ENCODE measurements around the gene CLCNKB. TPM values are rescaled to one million over a fixed set of nuclear protein-coding genes. Genes with fewer than 3 reads are reported as not detected.

Gene CLCNKB
- total and polyA plus RNA-seq, 2 of the 13 experiments (the other 11 are each of a cell fraction or from before 2014, with no cell fraction given): 0.04 TPM; not detected in 1

DNA sequence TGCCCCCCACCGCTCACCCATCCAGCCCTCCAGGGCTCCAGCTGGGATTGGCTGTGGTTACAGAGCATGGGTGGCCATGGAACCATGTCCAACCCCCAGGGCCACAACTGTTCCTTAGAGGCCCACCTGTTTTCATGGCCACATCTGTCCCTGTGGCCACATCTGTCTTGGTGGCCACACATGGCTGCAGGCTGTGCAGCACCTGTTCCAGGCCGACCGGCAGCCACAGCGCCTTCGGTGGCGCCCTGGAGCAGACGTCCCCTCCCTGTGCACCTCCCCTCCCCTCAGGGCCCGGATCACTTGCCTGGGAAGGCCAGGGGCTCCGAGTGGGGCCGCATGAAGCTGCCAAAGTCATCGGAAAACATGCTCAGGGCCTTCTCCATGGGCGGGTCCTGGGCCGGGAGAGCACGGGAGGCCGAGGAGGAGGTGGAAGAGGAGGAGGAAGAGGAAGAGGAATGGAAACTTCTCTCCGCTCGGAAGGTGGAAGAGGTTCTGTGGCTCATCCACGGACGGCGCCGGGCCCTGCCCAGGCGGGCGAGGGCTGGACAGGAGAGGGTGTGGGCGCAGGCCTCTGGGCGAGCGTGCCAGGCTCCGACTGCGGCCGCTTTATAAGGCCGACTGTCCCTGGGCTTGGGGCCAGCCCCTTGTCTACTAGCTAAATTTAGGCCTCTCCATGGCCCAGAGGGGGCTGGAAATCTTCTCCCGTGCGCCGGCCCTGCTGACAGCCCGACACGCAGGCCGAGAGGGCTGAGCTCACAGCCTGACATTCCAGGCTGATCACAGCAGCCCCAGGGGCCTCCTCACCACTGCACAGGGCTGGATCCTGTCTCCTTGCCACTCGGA, 25.9 kb upstream of the CLCNKB start, which contains the start of gene HSPB7 (continued):
- TF ChIP-seq, protein P1, sequence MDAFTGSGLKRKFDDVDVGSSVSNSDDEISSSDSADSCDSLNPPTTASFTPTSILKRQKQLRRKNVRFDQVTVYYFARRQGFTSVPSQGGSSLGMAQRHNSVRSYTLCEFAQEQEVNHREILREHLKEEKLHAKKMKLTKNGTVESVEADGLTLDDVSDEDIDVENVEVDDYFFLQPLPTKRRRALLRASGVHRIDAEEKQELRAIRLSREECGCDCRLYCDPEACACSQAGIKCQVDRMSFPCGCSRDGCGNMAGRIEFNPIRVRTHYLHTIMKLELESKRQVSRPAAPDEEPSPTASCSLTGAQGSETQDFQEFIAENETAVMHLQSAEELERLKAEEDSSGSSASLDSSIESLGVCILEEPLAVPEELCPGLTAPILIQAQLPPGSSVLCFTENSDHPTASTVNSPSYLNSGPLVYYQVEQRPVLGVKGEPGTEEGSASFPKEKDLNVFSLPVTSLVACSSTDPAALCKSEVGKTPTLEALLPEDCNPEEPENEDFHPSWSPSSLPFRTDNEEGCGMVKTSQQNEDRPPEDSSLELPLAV (CRISPR knock-in tag; conservative IDR thresholded peaks at IDR 0.05; ENCODE audit: low read depth): no peak
- TF ChIP-seq AGO1 (IDR thresholded peaks at IDR 0.05; ENCODE audit: low read depth, low read length, poor library complexity, severe bottlenecking): peak; percentile 34
- TF ChIP-seq MTA1 (CRISPR knock-in tag; IDR thresholded peaks at IDR 0.05; ENCODE audit: borderline replicate concordance): 0 out of 2 replicates have a peak, but pooled peaks have one; percentile 35
- no peak for TF ChIP-seq ZNF510 (CRISPR knock-in tag; IDR thresholded peaks at IDR 0.05; ENCODE audit: low read depth)
- TF ChIP-seq, protein P2, sequence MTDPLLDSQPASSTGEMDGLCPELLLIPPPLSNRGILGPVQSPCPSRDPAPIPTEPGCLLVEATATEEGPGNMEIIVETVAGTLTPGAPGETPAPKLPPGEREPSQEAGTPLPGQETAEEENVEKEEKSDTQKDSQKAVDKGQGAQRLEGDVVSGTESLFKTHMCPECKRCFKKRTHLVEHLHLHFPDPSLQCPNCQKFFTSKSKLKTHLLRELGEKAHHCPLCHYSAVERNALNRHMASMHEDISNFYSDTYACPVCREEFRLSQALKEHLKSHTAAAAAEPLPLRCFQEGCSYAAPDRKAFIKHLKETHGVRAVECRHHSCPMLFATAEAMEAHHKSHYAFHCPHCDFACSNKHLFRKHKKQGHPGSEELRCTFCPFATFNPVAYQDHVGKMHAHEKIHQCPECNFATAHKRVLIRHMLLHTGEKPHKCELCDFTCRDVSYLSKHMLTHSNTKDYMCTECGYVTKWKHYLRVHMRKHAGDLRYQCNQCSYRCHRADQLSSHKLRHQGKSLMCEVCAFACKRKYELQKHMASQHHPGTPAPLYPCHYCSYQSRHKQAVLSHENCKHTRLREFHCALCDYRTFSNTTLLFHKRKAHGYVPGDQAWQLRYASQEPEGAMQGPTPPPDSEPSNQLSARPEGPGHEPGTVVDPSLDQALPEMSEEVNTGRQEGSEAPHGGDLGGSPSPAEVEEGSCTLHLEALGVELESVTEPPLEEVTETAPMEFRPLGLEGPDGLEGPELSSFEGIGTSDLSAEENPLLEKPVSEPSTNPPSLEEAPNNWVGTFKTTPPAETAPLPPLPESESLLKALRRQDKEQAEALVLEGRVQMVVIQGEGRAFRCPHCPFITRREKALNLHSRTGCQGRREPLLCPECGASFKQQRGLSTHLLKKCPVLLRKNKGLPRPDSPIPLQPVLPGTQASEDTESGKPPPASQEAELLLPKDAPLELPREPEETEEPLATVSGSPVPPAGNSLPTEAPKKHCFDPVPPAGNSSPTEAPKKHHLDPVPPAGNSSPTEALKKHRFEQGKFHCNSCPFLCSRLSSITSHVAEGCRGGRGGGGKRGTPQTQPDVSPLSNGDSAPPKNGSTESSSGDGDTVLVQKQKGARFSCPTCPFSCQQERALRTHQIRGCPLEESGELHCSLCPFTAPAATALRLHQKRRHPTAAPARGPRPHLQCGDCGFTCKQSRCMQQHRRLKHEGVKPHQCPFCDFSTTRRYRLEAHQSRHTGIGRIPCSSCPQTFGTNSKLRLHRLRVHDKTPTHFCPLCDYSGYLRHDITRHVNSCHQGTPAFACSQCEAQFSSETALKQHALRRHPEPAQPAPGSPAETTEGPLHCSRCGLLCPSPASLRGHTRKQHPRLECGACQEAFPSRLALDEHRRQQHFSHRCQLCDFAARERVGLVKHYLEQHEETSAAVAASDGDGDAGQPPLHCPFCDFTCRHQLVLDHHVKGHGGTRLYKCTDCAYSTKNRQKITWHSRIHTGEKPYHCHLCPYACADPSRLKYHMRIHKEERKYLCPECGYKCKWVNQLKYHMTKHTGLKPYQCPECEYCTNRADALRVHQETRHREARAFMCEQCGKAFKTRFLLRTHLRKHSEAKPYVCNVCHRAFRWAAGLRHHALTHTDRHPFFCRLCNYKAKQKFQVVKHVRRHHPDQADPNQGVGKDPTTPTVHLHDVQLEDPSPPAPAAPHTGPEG (CRISPR knock-in tag; IDR thresholded peaks at IDR 0.05): 0 out of 2 replicates have a peak, but pooled peaks have one; percentile 39
- TF ChIP-seq XRCC5 (optimal IDR thresholded peaks at IDR 0.05; ENCODE audit: low read length): peak; percentile 81
- TF ChIP-seq ZFX (CRISPR knock-in tag; IDR thresholded peaks at IDR 0.05; ENCODE audit: low read depth): peak; percentile 77
- 0 out of 2 replicates have a peak, but pooled peaks have one; percentile 29 for TF ChIP-seq GATAD2A (CRISPR knock-in tag; IDR thresholded peaks at IDR 0.05)
- TF ChIP-seq, protein P3, sequence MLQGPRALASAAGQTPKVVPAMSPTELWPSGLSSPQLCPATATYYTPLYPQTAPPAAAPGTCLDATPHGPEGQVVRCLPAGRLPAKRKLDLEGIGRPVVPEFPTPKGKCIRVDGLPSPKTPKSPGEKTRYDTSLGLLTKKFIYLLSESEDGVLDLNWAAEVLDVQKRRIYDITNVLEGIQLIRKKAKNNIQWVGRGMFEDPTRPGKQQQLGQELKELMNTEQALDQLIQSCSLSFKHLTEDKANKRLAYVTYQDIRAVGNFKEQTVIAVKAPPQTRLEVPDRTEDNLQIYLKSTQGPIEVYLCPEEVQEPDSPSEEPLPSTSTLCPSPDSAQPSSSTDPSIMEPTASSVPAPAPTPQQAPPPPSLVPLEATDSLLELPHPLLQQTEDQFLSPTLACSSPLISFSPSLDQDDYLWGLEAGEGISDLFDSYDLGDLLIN (CRISPR knock-in tag; IDR thresholded peaks at IDR 0.05; ENCODE audit: borderline replicate concordance): no peak
- TF ChIP-seq, protein P4, sequence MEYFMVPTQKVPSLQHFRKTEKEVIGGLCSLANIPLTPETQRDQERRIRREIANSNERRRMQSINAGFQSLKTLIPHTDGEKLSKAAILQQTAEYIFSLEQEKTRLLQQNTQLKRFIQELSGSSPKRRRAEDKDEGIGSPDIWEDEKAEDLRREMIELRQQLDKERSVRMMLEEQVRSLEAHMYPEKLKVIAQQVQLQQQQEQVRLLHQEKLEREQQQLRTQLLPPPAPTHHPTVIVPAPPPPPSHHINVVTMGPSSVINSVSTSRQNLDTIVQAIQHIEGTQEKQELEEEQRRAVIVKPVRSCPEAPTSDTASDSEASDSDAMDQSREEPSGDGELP (IDR thresholded peaks at IDR 0.05; ENCODE audit: borderline replicate concordance, low read depth): peak; percentile 38; the same call in 1 of the 2 replicates
- 0 out of 2 replicates have a peak, but pooled peaks have one; percentile 47 for TF ChIP-seq MTF2 (CRISPR knock-in tag; IDR thresholded peaks at IDR 0.05; ENCODE audit: borderline replicate concordance)
- TF ChIP-seq ZNF501 (CRISPR knock-in tag; IDR thresholded peaks at IDR 0.05): peak; percentile 32; the same call in 1 of the 2 replicates
- TF ChIP-seq TARDBP (CRISPR knock-in tag; IDR thresholded peaks at IDR 0.05): 0 out of 2 replicates have a peak, but pooled peaks have one; percentile 12
- TF ChIP-seq MIXL1 (CRISPR knock-in tag; IDR thresholded peaks at IDR 0.05): peak; percentile 33; the same call in 1 of the 2 replicates
- TF ChIP-seq, protein P5, sequence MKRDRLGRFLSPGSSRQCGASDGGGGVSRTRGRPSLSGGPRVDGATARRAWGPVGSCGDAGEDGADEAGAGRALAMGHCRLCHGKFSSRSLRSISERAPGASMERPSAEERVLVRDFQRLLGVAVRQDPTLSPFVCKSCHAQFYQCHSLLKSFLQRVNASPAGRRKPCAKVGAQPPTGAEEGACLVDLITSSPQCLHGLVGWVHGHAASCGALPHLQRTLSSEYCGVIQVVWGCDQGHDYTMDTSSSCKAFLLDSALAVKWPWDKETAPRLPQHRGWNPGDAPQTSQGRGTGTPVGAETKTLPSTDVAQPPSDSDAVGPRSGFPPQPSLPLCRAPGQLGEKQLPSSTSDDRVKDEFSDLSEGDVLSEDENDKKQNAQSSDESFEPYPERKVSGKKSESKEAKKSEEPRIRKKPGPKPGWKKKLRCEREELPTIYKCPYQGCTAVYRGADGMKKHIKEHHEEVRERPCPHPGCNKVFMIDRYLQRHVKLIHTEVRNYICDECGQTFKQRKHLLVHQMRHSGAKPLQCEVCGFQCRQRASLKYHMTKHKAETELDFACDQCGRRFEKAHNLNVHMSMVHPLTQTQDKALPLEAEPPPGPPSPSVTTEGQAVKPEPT (CRISPR knock-in tag; IDR thresholded peaks at IDR 0.05; ENCODE audit: low read depth): no peak
- TF ChIP-seq ARNT2 (CRISPR knock-in tag; IDR thresholded peaks at IDR 0.05; ENCODE audit: low read depth): 0 out of 2 replicates have a peak, but pooled peaks have one; percentile 21

All from HepG2 (cell line).